Measurements from ENCODE around the gene HOMER1. TPM values are rescaled to one million over a fixed set of nuclear protein-coding genes. Genes with fewer than 3 reads are reported as not detected.

Gene HOMER1
- total RNA-seq = 4.3 and 5.4 TPM in 2 replicates

- H3K4me3 ChIP-seq (ENCODE audit: low read depth, low read length) = peak within 1 kb of the TSS; percentile 60
- no peak for DNase-seq (ENCODE audit: low read depth)
- TF ChIP-seq CTCF (conservative IDR thresholded peaks at IDR 0.05; ENCODE audit: low read depth, low read length) = no peak
Observed at GRCh38 chr5:79513704-79514390, at the start of gene HOMER1. Gene HOMER1 (minus strand): TSS chr5:79514134. CDS start chr5:79512774, 1,360 bp downstream.

GRCh38 chr5:79563247-79563590, 49.3 kb upstream of the HOMER1 start:
- no peak for DNase-seq (ENCODE audit: low read depth)
- no peak for TF ChIP-seq CTCF (conservative IDR thresholded peaks at IDR 0.05; ENCODE audit: low read depth, low read length)
- H3K4me3 ChIP-seq (ENCODE audit: low read depth, low read length) = no peak overlapping the region

GRCh38 chr5:79562351-79563246, 48.7 kb upstream of the HOMER1 start:
- no peak overlapping the region for H3K4me3 ChIP-seq (ENCODE audit: low read depth, low read length)
- no peak for TF ChIP-seq CTCF (conservative IDR thresholded peaks at IDR 0.05; ENCODE audit: low read depth, low read length)
- peak; percentile 19 for DNase-seq (ENCODE audit: low read depth)

GRCh38 chr5:79561525-79561893, 47.6 kb upstream of the HOMER1 start:
- no peak for DNase-seq (ENCODE audit: low read depth)
- no peak for TF ChIP-seq CTCF (conservative IDR thresholded peaks at IDR 0.05; ENCODE audit: low read depth, low read length)
- no peak overlapping the region for H3K4me3 ChIP-seq (ENCODE audit: low read depth, low read length)

GRCh38 chr5:79560771-79561524, 47.0 kb upstream of the HOMER1 start:
- TF ChIP-seq CTCF (conservative IDR thresholded peaks at IDR 0.05; ENCODE audit: low read depth, low read length) = no peak
- no peak overlapping the region for H3K4me3 ChIP-seq (ENCODE audit: low read depth, low read length)
- DNase-seq (ENCODE audit: low read depth) = peak; percentile 37

GRCh38 chr5:79555418-79555817, 41.5 kb upstream of the HOMER1 start:
- DNase-seq (ENCODE audit: low read depth) = no peak
- TF ChIP-seq CTCF (conservative IDR thresholded peaks at IDR 0.05; ENCODE audit: low read depth, low read length) = no peak
- no peak overlapping the region for H3K4me3 ChIP-seq (ENCODE audit: low read depth, low read length)

Measured in epithelial cell of proximal tubule (primary cell).